ENCODE measurements around the gene TSKU.

TSKU gene

GRCh38 chr11:76836613-76837291 lies 53.6 kb downstream of the TSKU start:
- no peak overlapping the region for H3K27ac Mint-ChIP-seq (ENCODE audit: low read depth)
- H3K9me3 Mint-ChIP-seq = no peaks in the 10 kb centered on the region
- DNase-seq (ENCODE audit: low spot score in 2 of 2) (no peak), ATAC-seq (replicated peaks; ENCODE audit: extremely low read depth, poor library complexity, severe bottlenecking) (no peak)
- H3K4me3 Mint-ChIP-seq = no peak overlapping the region
- peaks cover 46% of the 10 kb centered on the region for H3K27me3 Mint-ChIP-seq
- no peaks in the 10 kb centered on the region for H3K4me1 Mint-ChIP-seq
- H3K36me3 Mint-ChIP-seq (ENCODE audit: insufficient read depth) = no peaks in the 10 kb centered on the region

- no peak for DNase-seq (ENCODE audit: low spot score in 2 of 2)
- Mint-ChIP-seq H3K9me3 (no peaks in the 10 kb centered on the region), H3K36me3 (ENCODE audit: insufficient read depth) (no peaks in the 10 kb centered on the region), H3K27ac (ENCODE audit: low read depth) (no peak overlapping the region), H3K27me3 (peaks cover 46% of the 10 kb centered on the region), H3K4me1 (no peaks in the 10 kb centered on the region), H3K4me3 (no peak overlapping the region)
- no peak for ATAC-seq (replicated peaks; ENCODE audit: extremely low read depth, poor library complexity, severe bottlenecking)
Observed at GRCh38 chr11:76837696-76838677, 54.8 kb downstream of the TSKU start.

DNA sequence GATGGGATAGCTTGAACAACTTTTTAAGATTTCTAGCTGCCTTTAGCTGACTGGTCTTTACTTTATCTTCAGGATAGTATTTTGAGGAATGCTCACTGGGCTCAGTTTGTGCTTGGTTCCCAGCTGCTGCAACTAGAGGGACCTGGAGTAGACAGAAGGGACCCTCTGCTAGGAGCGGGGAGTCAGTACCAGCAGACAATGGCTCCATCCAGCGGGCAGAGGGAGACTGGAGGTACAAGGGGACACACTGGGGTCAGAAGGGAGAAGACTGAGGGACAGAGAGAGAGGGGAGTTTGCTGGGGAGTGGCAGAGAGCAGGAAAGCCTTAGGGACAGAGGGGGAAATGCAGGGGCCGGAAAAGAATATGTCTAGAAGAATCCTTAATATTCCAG lies 55.5 kb downstream of the TSKU start:
- no peak overlapping the region for H3K27ac Mint-ChIP-seq (ENCODE audit: low read depth)
- H3K9me3 Mint-ChIP-seq = no peaks in the 10 kb centered on the region
- no peaks in the 10 kb centered on the region for H3K36me3 Mint-ChIP-seq (ENCODE audit: insufficient read depth)
- H3K27me3 Mint-ChIP-seq = peaks cover 46% of the 10 kb centered on the region
- H3K4me3 Mint-ChIP-seq = no peak overlapping the region
- DNase-seq (ENCODE audit: low spot score in 2 of 2) (no peak), ATAC-seq (replicated peaks; ENCODE audit: extremely low read depth, poor library complexity, severe bottlenecking) (no peak)
- H3K4me1 Mint-ChIP-seq = no peaks in the 10 kb centered on the region

- no peaks in the 10 kb centered on the region for H3K36me3 Mint-ChIP-seq (ENCODE audit: insufficient read depth)
- no peak for ATAC-seq (replicated peaks; ENCODE audit: extremely low read depth, poor library complexity, severe bottlenecking)
- H3K27ac Mint-ChIP-seq (ENCODE audit: low read depth) = no peak overlapping the region
- no peak overlapping the region for H3K4me3 Mint-ChIP-seq
- DNase-seq (ENCODE audit: low spot score in 2 of 2) = no peak
- H3K4me1 Mint-ChIP-seq = no peaks in the 10 kb centered on the region
- H3K9me3 Mint-ChIP-seq = no peaks in the 10 kb centered on the region
- peaks cover 52% of the 10 kb centered on the region for H3K27me3 Mint-ChIP-seq
Observed at GRCh38 chr11:76839311-76839710, 56.2 kb downstream of the TSKU start.

DNA sequence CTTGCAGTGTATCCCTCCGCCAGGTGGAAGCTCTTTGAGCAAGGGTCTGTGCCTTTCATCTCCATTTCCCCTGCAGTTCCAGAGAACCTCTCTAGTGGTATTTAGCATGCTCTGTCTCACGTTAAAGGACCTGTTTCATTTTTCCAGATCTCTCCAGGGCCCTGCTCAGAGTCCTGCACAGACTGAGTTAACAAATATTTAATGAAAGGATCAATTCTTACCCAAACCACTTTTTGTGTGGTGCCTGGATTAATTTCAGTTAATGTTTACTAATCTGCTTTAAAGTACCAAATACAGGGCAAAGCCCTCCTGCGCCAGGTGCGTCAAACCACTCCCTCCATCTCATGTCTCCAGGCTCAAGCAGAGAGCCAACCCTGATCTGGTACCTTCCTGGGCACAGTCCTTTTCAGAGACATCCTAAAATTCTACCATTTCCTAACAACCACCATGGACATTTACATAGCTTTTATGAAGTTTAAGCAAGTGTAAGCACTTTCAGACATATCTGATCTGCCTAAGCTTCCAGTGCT lies 58.8 kb downstream of the TSKU start:
- no peaks in the 10 kb centered on the region for H3K36me3 Mint-ChIP-seq (ENCODE audit: insufficient read depth)
- no peaks in the 10 kb centered on the region for H3K4me1 Mint-ChIP-seq
- ATAC-seq (replicated peaks; ENCODE audit: extremely low read depth, poor library complexity, severe bottlenecking) (no peak), DNase-seq (ENCODE audit: low spot score in 2 of 2) (no peak)
- H3K27ac Mint-ChIP-seq (ENCODE audit: low read depth) = no peak overlapping the region
- H3K9me3 Mint-ChIP-seq = no peaks in the 10 kb centered on the region
- H3K4me3 Mint-ChIP-seq = no peak overlapping the region
- peaks cover 62% of the 10 kb centered on the region for H3K27me3 Mint-ChIP-seq

GRCh38 chr11:76843907-76844306 lies 60.8 kb downstream of the TSKU start:
- Mint-ChIP-seq H3K4me3 (no peak overlapping the region), H3K36me3 (ENCODE audit: insufficient read depth) (no peaks in the 10 kb centered on the region), H3K27ac (ENCODE audit: low read depth) (no peak overlapping the region), H3K4me1 (no peaks in the 10 kb centered on the region), H3K9me3 (no peaks in the 10 kb centered on the region), H3K27me3 (peaks cover 68% of the 10 kb centered on the region)
- ATAC-seq (replicated peaks; ENCODE audit: extremely low read depth, poor library complexity, severe bottlenecking) (no peak), DNase-seq (ENCODE audit: low spot score in 2 of 2) (no peak)

- ATAC-seq (replicated peaks; ENCODE audit: extremely low read depth, poor library complexity, severe bottlenecking) = no peak
- no peak for DNase-seq (ENCODE audit: low spot score in 2 of 2)
- Mint-ChIP-seq H3K27me3 (peaks cover 62% of the 10 kb centered on the region), H3K9me3 (no peaks in the 10 kb centered on the region), H3K27ac (ENCODE audit: low read depth) (no peak overlapping the region), H3K4me1 (no peaks in the 10 kb centered on the region), H3K36me3 (ENCODE audit: insufficient read depth) (no peaks in the 10 kb centered on the region), H3K4me3 (no peak overlapping the region)
Observed at GRCh38 chr11:76844511-76844910, 61.4 kb downstream of the TSKU start.

DNA sequence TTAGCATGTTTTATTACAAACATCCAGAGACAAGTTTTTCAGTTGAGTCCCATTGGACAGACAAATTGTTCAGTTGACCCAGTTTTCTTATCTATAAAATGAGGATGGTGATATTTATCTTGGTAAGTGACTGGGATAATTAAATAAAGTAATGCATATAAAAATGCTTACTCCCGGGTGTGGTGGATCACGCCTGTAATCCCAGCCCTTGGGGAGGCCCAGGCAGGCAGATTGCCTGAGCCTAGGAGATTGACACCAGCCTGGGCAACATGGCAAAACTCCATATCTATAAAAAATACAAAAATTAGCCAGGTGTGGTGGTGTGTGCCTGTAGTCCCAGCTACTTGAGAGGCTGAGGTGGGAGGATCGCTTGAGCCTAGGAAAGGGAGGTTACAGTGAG lies 61.9 kb downstream of the TSKU start:
- ATAC-seq (replicated peaks; ENCODE audit: extremely low read depth, poor library complexity, severe bottlenecking) (no peak), DNase-seq (ENCODE audit: low spot score in 2 of 2) (no peak)
- H3K9me3 Mint-ChIP-seq = no peaks in the 10 kb centered on the region
- H3K4me3 Mint-ChIP-seq = no peak overlapping the region
- H3K36me3 Mint-ChIP-seq (ENCODE audit: insufficient read depth) = no peaks in the 10 kb centered on the region
- no peaks in the 10 kb centered on the region for H3K4me1 Mint-ChIP-seq
- H3K27ac Mint-ChIP-seq (ENCODE audit: low read depth) = no peak overlapping the region
- peaks cover 57% of the 10 kb centered on the region for H3K27me3 Mint-ChIP-seq

DNA sequence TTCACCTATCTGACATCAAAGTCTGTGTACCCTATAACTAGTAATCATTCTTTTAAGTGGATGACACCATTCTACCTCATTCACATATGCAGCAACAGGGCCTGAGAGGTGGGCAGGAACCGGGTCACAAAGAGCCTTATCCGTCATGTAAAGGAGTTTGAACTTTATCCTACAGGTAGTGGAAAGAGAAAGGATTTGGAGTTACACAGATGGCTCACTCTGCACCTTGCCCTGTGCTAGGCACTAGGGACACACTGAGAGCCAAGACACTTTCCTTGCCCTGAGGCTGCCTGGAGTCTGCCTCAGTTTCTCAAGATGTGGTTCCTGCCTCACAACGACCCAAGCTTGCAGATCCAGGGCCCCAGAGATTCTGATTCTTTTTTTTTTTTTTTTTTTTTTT lies 63.3 kb downstream of the TSKU start:
- Mint-ChIP-seq H3K9me3 (no peaks in the 10 kb centered on the region), H3K36me3 (ENCODE audit: insufficient read depth) (no peaks in the 10 kb centered on the region), H3K27ac (ENCODE audit: low read depth) (no peak overlapping the region), H3K4me3 (no peak overlapping the region), H3K4me1 (no peaks in the 10 kb centered on the region), H3K27me3 (peaks cover 44% of the 10 kb centered on the region)
- ATAC-seq (replicated peaks; ENCODE audit: extremely low read depth, poor library complexity, severe bottlenecking) (no peak), DNase-seq (ENCODE audit: low spot score in 2 of 2) (no peak)
